HG03108 (cell line): ENCODE data around the gene TBC1D8.

Experiments
- ATAC-seq: cut with Tn5 transposase; IDR thresholded peaks from one replicate; pipeline ENCODE4 v1.9.1; 2021; ENCODE audit warnings: moderate library complexity; ENCODE audit not compliant: unreplicated experiment

Gene TBC1D8

GRCh38 chr2:101162561-101163330, 11.6 kb upstream of the TBC1D8 start:
- no peak for ATAC-seq

DNA sequence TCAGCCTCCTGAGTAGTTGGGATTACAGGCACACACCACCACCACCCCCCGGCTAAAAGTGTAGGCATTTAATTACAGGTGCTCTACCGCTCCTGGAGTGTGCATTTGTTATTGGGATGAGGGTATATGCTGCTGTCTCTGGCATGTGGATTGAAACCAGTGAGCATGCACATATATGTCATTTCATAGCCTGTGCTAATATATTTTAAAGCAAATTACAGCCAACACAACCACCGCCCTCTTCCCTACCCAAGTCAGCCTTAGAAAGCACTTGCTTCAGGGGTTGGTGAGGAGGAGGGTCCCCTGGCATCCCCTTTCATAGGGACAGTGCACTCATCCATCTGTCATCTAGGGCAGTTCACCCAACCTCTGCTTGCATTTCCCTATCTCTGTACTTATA, 10.5 kb upstream of the TBC1D8 start:
- ATAC-seq = no peak

GRCh38 chr2:101160454-101160853, 9.3 kb upstream of the TBC1D8 start:
- ATAC-seq = no peak

DNA sequence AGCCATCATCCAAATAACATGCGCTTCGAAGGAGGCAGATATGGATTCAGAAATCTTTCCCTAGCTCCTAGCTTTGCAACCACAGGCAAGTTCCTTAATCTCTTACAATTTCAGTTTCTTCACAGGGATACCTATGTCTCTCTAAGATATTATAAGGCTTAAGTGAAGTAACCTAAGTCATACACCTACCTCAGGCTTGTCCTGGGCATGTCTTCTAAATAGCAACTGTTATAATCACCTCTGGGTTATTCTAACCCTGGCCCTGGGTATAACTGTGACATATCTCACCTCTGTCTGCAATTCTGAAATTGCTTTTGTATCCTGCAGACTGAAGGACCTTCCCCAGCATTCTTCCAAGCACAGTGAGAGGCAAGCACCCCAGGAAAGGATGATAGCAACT, 8.3 kb upstream of the TBC1D8 start:
- no peak for ATAC-seq

DNA sequence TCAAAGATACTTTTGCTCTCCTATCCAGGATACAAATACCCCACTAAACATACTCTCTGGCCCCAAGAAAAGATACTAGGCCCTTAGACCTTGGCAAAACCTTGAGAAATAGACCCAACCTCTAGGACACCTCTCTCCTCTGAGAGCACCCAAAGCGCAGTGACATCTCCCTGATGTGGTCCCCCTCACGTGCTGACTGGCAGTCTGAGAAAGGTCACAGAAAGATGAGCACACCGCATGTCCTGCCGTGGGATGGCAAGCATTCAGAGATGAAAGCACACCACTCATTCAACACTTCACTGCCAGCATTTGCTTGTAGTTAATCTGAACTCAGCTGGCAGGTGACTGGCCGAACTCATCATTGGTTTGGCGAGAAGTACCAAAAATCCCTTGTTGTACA, 6.1 kb upstream of the TBC1D8 start:
- ATAC-seq = no peak

DNA sequence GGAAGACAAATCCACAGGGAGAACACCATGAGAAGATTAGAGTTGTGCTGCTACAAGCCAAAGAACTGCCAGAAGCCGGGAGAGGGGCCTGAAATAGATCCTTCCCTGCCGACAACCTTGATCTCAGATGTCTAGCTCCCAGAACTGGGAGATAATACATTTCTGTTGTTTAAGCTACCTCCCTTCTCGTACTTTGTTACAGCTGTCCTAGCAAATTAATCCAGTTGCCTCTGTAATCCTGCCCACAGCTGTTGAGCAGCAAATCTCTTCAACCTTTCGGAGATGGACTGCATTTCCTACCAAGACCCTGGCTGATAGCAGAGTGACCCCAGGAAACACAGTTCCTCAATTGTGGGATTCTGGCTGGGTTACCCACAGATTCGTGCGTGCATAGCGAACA, 2.6 kb upstream of the TBC1D8 start:
- no peak for ATAC-seq

DNA sequence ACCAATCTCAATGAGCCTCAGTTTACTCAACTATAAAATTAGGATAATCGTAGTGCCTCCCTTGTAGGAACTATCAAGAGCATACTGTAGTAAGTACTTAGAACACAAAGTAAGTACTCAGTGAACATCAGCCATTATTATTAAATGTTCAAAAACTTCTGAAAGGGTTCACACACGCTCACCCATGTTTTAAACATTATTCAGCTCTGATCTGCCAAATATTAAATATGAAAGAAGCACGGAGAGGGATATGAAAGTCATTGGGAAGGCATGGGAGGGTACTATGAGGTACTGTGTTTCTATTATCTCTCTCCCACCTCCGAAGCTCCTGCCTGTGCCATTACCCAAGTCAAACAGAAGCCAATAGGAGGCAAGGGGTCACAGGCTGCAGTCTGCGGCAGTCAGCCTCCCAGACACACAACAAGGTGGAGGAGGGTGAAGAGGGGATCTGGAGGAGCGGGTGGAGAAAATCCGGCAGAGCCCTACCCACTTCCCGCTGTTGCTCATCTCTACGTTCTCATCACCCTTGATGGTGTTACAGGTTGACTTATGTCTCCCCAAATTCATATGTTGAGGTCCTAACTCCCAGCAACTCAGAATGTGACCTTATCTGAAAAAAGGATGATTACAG, 2.0 kb upstream of the TBC1D8 start:
- no peak for ATAC-seq

- ATAC-seq = peak; percentile 63
Measured at GRCh38 chr2:101152272-101153076, 1.3 kb upstream of the TBC1D8 start.

GRCh38 chr2:101151859-101152271, 683 bp upstream of the TBC1D8 start:
- no peak for ATAC-seq

DNA sequence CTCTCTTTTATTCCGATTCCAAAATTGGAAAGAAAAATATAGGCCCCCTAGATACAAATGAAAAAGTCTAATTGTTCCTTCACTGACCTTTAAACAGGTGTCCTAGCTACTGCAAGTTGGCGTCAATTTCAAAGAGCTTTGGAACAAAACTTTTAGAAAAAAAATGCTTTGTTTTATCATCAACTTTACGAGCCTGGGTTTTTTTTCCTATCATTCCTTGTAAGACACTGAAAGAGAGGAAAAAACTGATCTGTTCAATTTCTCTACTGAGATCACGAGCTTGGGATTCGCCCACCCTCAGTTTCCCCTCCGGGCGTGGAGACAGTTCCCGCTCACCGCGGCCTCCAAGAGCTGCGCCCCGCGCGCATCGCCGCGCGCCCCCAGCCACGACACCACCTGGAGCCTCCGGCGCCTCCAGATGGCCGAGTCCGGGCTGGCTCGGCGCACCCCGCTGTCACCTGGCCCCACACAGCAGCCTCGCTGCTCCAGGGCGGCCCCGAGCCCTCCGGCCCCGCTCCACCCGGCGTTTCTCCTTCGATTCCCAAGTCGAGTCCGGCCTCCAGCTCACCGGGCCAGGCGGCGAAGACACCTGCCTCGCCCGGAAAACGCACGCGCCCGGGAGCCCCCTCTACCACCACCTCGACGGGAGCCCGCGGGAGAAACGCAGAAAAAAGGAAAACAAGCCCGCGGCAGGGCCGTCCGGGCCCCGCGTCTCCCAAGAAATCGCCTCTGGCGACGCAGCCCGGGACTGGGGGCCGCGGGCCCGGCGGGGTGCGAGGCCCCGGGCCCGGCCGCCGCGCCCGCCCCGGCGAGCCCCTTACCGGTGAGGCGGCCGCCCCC, 656 bp downstream of the TBC1D8 start:
- ATAC-seq = no peak

DNA sequence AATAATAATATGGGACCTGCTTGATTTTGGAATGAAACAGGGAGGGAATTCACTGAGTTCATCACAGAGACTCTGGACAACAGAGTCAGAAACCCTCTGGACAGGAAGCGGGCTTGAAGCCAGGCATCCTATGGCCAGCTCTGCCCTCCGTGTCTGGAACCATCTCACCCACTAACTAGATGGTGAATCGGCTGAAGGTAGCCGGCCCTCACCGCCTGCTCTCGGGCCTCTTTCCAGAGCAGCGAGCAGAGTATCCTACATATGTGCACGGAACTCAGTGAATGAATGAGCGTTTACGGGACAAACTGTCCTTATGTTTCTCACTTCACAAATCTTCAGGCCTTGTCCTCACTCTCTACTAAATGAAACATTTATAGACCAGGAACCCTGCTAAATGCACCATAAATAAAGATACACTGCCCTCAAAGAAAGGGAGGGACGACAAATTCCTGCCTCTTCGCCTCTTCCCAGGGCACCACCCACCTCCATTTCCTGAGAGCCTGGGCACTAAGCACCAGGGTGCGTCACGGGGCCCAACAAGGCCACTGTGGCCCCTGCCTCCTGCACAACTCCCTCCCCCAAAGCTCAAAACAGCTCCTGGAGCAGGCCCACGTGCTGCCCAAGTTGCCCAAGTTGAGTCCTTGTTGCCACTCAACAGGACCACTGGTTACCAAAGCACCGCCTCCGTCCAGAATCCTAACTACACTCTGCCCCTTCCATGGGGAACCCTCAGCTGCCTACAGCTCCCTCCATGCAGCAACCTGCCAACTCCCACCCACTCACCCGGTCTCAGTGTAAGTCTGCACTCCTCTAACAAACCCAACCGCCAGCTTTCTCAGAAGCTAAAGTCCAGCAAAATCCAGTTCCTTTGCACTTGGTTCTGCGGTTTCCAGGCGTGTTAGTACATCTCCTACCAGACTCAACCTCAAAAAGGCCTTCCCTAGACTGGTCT, 1.7 kb downstream of the TBC1D8 start:
- no peak for ATAC-seq

DNA sequence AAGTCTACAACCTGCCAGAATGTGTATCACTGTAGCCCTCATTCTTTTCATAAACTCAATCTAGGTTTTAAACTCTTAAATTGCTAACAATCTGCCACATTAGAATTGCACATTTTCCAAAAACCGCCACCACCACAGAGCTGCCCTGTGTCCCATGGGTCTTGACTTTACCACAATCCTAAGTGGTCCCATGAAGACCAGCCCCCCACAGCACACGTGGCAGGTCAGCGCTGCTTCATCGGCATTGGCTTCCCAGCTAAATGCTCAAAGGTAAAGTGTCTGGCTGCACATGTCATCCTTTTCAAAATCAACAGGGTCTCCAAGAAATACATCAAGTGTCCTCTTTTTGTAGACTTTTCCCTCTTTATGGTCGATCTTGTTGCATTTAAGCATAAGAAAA, 2.4 kb downstream of the TBC1D8 start:
- ATAC-seq = no peak

- ATAC-seq = no peak
Measured at GRCh38 chr2:101147971-101148370, 3.2 kb downstream of the TBC1D8 start.

- no peak for ATAC-seq
Measured at GRCh38 chr2:101147062-101147461, 4.1 kb downstream of the TBC1D8 start.

- no peak for ATAC-seq
Measured at GRCh38 chr2:101146535-101146934, 4.6 kb downstream of the TBC1D8 start.

DNA sequence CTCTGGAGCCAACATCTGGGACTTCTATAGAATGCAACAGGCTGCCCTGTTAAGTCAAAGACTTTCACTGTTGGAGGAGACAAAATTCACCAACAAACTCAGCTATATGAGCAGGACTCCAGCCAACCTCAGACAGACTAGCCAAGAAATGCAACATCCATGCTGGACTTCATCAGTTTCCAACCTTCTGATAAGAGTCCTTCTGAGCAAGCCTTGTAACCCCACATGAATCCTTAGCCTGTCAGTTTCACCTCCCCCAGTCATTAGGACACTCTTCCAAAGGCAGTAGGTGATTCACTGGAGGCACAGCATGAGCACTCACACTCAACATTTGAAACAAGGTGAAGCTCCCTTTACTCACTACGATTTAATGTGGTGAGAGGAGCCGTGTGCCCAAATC, 5.8 kb downstream of the TBC1D8 start:
- no peak for ATAC-seq

DNA sequence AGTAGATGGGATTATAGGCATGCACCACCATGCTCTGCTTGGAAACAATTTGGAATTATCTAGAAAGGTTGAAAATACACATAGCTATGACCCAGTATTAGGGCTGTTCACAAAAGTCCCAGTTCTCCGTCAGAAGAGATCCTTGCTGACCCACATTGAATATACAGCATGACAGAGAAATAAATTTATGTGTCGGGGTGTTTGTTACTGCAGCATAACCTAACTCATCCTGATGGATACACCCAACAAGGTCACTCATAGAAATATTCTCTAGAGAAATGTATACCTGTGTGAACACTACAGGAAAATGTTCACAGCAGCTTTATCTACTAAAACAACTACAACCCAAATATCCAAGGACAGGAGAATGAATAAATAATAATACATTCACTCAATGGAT, 9.0 kb downstream of the TBC1D8 start:
- ATAC-seq = no peak

- ATAC-seq = no peak
Measured at GRCh38 chr2:101140978-101141655, 10.1 kb downstream of the TBC1D8 start.

- no peak for ATAC-seq
Measured at GRCh38 chr2:101140237-101140636, 10.9 kb downstream of the TBC1D8 start.
